DOHH2 (cell line): Measurements from ENCODE around the gene UVRAG.

Experiments used
- H3F3A ChIP-seq: fragments of 200-600 bp; sonication (generic), shearing (Covaris generic); 2 replicates; pipeline ENCODE4 v1.6.0; 2016; ENCODE audit warnings: antibody characterized with exemption, mild to moderate bottlenecking; ENCODE audit not compliant: control insufficient read depth, insufficient read depth
- H3K27ac ChIP-seq: fragments of 200-600 bp; sonication (generic); 2 replicates; pipeline ENCODE4 v1.5.1; 2014; ENCODE audit warnings: low read depth, mild to moderate bottlenecking, low read length, moderate library complexity
- H3K27me3 ChIP-seq: fragments of 200-600 bp; sonication (generic); 2 replicates; pipeline ENCODE4 v1.6.1; 2014; ENCODE audit warnings: mild to moderate bottlenecking, low read length, mixed read lengths; ENCODE audit not compliant: control insufficient read depth
- H3K36me3 ChIP-seq: fragments of 200-600 bp; sonication (generic); 2 replicates; pipeline ENCODE4 v1.6.1; 2014; ENCODE audit warnings: mild to moderate bottlenecking, low read length, moderate library complexity, mixed read lengths; ENCODE audit not compliant: control insufficient read depth
- H3K4me1 ChIP-seq: fragments of 200-600 bp; sonication (generic); 2 replicates; pipeline ENCODE4 v1.6.1; 2014; ENCODE audit warnings: mild to moderate bottlenecking, low read length, mixed read lengths; ENCODE audit not compliant: control insufficient read depth
- H3K4me2 ChIP-seq: fragments of 200-600 bp; sonication (generic); 2 replicates; pipeline ENCODE4 v1.6.0; 2014; ENCODE audit warnings: mild to moderate bottlenecking, low read length, moderate library complexity
- H3K4me3 ChIP-seq: fragments of 200-600 bp; sonication (generic); 2 replicates; pipeline ENCODE4 v1.5.1; 2014; ENCODE audit warnings: mild to moderate bottlenecking, low read length, mixed read lengths
- H3K79me2 ChIP-seq: fragments of 200-600 bp; sonication (generic); 2 replicates; pipeline ENCODE4 v1.6.1; 2014; ENCODE audit warnings: mild to moderate bottlenecking, low read length, mixed read lengths; ENCODE audit not compliant: control insufficient read depth
- H3K9me2 ChIP-seq: fragments of 200-600 bp; sonication (generic); replicated peaks from 2 replicates; pipeline ENCODE4 v1.6.1; 2014; ENCODE audit warnings: mild to moderate bottlenecking, low read length, mixed read lengths; ENCODE audit not compliant: control insufficient read depth
- H3K9me3 ChIP-seq: fragments of 200-600 bp; sonication (generic); 2 replicates; pipeline ENCODE4 v1.6.1; 2014; ENCODE audit warnings: antibody characterized with exemption, low read length, mixed read lengths; ENCODE audit not compliant: control insufficient read depth, insufficient read depth
- H4K20me1 ChIP-seq: fragments of 200-600 bp; sonication (generic); 2 replicates; pipeline ENCODE4 v1.6.0; 2014; ENCODE audit warnings: low read depth, mild to moderate bottlenecking, antibody characterized with exemption, low read length, moderate library complexity; ENCODE audit not compliant: control insufficient read depth, insufficient read depth
- CTCF ChIP-seq: fragments of 200-600 bp; sonication (generic); IDR thresholded peaks from one replicate; pipeline ENCODE4 v1.5.1; 2014; ENCODE audit warnings: antibody characterized with exemption, mild to moderate bottlenecking, low read depth, low read length; ENCODE audit not compliant: poor library complexity, severe bottlenecking
- EZH2phosphoT487 ChIP-seq: fragments of 200-600 bp; sonication (generic); IDR thresholded peaks from 2 replicates; pipeline ENCODE4 v1.6.1; 2017; ENCODE audit warnings: borderline replicate concordance, mild to moderate bottlenecking, antibody characterized with exemption, low read length, moderate library complexity, mixed read lengths

The UVRAG gene

GRCh38 chr11:75814363-75814676, 690 bp upstream of the UVRAG start:
- H3K27ac ChIP-seq = peak overlapping the region; percentile 99
- H3K4me2 ChIP-seq = peak overlapping the region; percentile 75
- no peaks in the 10 kb centered on the region for H3K27me3 ChIP-seq
- H3K4me1 ChIP-seq = peaks cover 67% of the 10 kb centered on the region
- peaks cover 7% of the 10 kb centered on the region for H3F3A ChIP-seq
- H3K9me3 ChIP-seq = no peaks in the 10 kb centered on the region
- H3K36me3 ChIP-seq = peaks cover 39% of the 10 kb centered on the region
- H3K79me2 ChIP-seq = peaks cover 72% of the 10 kb centered on the region
- no peaks in the 10 kb centered on the region for H4K20me1 ChIP-seq
- H3K9me2 ChIP-seq = no peaks in the 10 kb centered on the region
- H3K4me3 ChIP-seq = peak overlapping the region; percentile 98
- TF ChIP-seq CTCF = no peak
- no peak for TF ChIP-seq EZH2phosphoT487

GRCh38 chr11:75815345-75816168, 547 bp downstream of the UVRAG start:
- TF ChIP-seq CTCF (peak; percentile 11), EZH2phosphoT487 (no peak)
- H3K9me2 ChIP-seq = no peaks in the 10 kb centered on the region
- H3K4me1 ChIP-seq = peaks cover 68% of the 10 kb centered on the region
- H3K79me2 ChIP-seq = peaks cover 84% of the 10 kb centered on the region
- H3K27me3 ChIP-seq = no peaks in the 10 kb centered on the region
- peaks cover 48% of the 10 kb centered on the region for H3K36me3 ChIP-seq
- H3K4me2 ChIP-seq = peak overlapping the region; percentile 75
- H3F3A ChIP-seq = peaks cover 7% of the 10 kb centered on the region
- H3K27ac ChIP-seq = peak overlapping the region; percentile 99
- no peaks in the 10 kb centered on the region for H3K9me3 ChIP-seq
- H3K4me3 ChIP-seq = peak overlapping the region; percentile 98
- no peaks in the 10 kb centered on the region for H4K20me1 ChIP-seq

GRCh38 chr11:75816561-75817239, 1.7 kb downstream of the UVRAG start:
- peaks cover 68% of the 10 kb centered on the region for H3K4me1 ChIP-seq
- H4K20me1 ChIP-seq = no peaks in the 10 kb centered on the region
- no peak for TF ChIP-seq CTCF
- no peak for TF ChIP-seq EZH2phosphoT487
- no peaks in the 10 kb centered on the region for H3K9me3 ChIP-seq
- H3K36me3 ChIP-seq = peaks cover 58% of the 10 kb centered on the region
- H3K27me3 ChIP-seq = no peaks in the 10 kb centered on the region
- peak overlapping the region; percentile 98 for H3K4me3 ChIP-seq
- peaks cover 9% of the 10 kb centered on the region for H3F3A ChIP-seq
- peak overlapping the region; percentile 99 for H3K27ac ChIP-seq
- no peaks in the 10 kb centered on the region for H3K9me2 ChIP-seq
- H3K79me2 ChIP-seq = peaks cover 88% of the 10 kb centered on the region
- H3K4me2 ChIP-seq = peak overlapping the region; percentile 75
